Measurements from ENCODE around the gene HOXD3. TPM values are rescaled to one million over a fixed set of nuclear protein-coding genes. Genes with fewer than 3 reads are reported as not detected.

The HOXD3 gene
- total and polyA plus RNA-seq, 4 donors = not detected

- peak overlapping the region in 1 of 3 donors; percentile 8 for H3K4me3 ChIP-seq (ENCODE audit: low read depth in 1 of 3, low read length in 3 of 3)
- no peaks in the 10 kb centered on the region for H3K36me3 ChIP-seq (ENCODE audit: control insufficient read depth in 4 of 4, insufficient read depth in 3 of 4, low read depth in 1 of 4, low read length in 3 of 4)
- no peak for TF ChIP-seq CTCF (IDR thresholded peaks at IDR 0.05; ENCODE audit: low read depth, low read length, missing input control)
- no peak for TF ChIP-seq SP1 (IDR thresholded peaks at IDR 0.05)
- H3K9ac ChIP-seq (ENCODE audit: low read depth in 1 of 2, low read length in 2 of 2) = no peak overlapping the region
- H3K9me3 ChIP-seq (ENCODE audit: control insufficient read depth in 4 of 4, low read length in 3 of 4) = peaks cover 0 to 4% (median 0%) of the 10 kb centered on the region in 4 donors
- H3K27me3 ChIP-seq (ENCODE audit: control insufficient read depth in 4 of 4, insufficient read depth in 4 of 4, low read length in 3 of 4) = peaks cover 11 to 45% (median 29%) of the 10 kb centered on the region in 4 donors
- no peak for DNase-seq (ENCODE audit: low spot score)
- H3K27ac ChIP-seq (ENCODE audit: low read depth in 1 of 2, low read length in 2 of 2) = no peak overlapping the region
- 8% methylated on average over 39 of the region's 39 CpGs for WGBS
- peaks cover 6 to 21% (median 10%) of the 10 kb centered on the region in 4 donors for H3K4me1 ChIP-seq (ENCODE audit: control insufficient read depth in 4 of 4, insufficient read depth in 4 of 4, low read length in 3 of 4)
Observed at GRCh38 chr2:176158855-176159662, 2.0 kb downstream of the HOXD3 start.

GRCh38 chr2:176159663-176160250, 2.6 kb downstream of the HOXD3 start:
- Histone ChIP-seq H3K36me3 (ENCODE audit: control insufficient read depth in 4 of 4, insufficient read depth in 3 of 4, low read depth in 1 of 4, low read length in 3 of 4) (no peaks in the 10 kb centered on the region), H3K27me3 (ENCODE audit: control insufficient read depth in 4 of 4, insufficient read depth in 4 of 4, low read length in 3 of 4) (peaks cover 8 to 42% (median 30%) of the 10 kb centered on the region in 4 donors), H3K4me1 (ENCODE audit: control insufficient read depth in 4 of 4, insufficient read depth in 4 of 4, low read length in 3 of 4) (peaks cover 3 to 23% (median 9%) of the 10 kb centered on the region in 4 donors), H3K9ac (ENCODE audit: low read depth in 1 of 2, low read length in 2 of 2) (no peak overlapping the region), H3K4me3 (ENCODE audit: low read depth in 1 of 3, low read length in 3 of 3) (no peak overlapping the region), H3K27ac (ENCODE audit: low read depth in 1 of 2, low read length in 2 of 2) (no peak overlapping the region), H3K9me3 (ENCODE audit: control insufficient read depth in 4 of 4, low read length in 3 of 4) (peaks cover 0 to 9% (median 0%) of the 10 kb centered on the region in 4 donors)
- TF ChIP-seq NR2F2 (IDR thresholded peaks at IDR 0.05) (no peak), HNF4A (conservative IDR thresholded peaks at IDR 0.05) (no peak), REST (IDR thresholded peaks at IDR 0.05) (no peak), FOXA1 (IDR thresholded peaks at IDR 0.05) (no peak)
- no peak for DNase-seq (ENCODE audit: low spot score)
- 11% methylated on average over 44 of the region's 44 CpGs for WGBS

- H3K27me3 ChIP-seq (ENCODE audit: control insufficient read depth in 4 of 4, insufficient read depth in 4 of 4, low read length in 3 of 4) = peaks cover 10 to 44% (median 29%) of the 10 kb centered on the region in 4 donors
- peaks cover 0 to 27% (median 8%) of the 10 kb centered on the region in 4 donors for H3K4me1 ChIP-seq (ENCODE audit: control insufficient read depth in 4 of 4, insufficient read depth in 4 of 4, low read length in 3 of 4)
- H3K4me3 ChIP-seq (ENCODE audit: low read depth in 1 of 3, low read length in 3 of 3) = no peak overlapping the region
- H3K27ac ChIP-seq (ENCODE audit: low read depth in 1 of 2, low read length in 2 of 2) = no peak overlapping the region
- no peaks in the 10 kb centered on the region for H3K36me3 ChIP-seq (ENCODE audit: control insufficient read depth in 4 of 4, insufficient read depth in 3 of 4, low read depth in 1 of 4, low read length in 3 of 4)
- no peak overlapping the region for H3K9ac ChIP-seq (ENCODE audit: low read depth in 1 of 2, low read length in 2 of 2)
- peaks cover 0 to 12% (median 0%) of the 10 kb centered on the region in 4 donors for H3K9me3 ChIP-seq (ENCODE audit: control insufficient read depth in 4 of 4, low read length in 3 of 4)
- WGBS = 16% methylated on average over 50 of the region's 50 CpGs
- no peak for DNase-seq (ENCODE audit: low spot score)
- TF ChIP-seq ATF3 (IDR thresholded peaks at IDR 0.05) = no peak
- no peak for TF ChIP-seq FOXA2 (IDR thresholded peaks at IDR 0.05)
- no peak for TF ChIP-seq EGR1 (IDR thresholded peaks at IDR 0.05; ENCODE audit: low read depth in 2 of 2)
- no peak for TF ChIP-seq TAF1 (conservative IDR thresholded peaks at IDR 0.05)
- TF ChIP-seq YY1 (IDR thresholded peaks at IDR 0.05) = no peak
- no peak for TF ChIP-seq HNF4A (conservative IDR thresholded peaks at IDR 0.05)
- TF ChIP-seq CTCF (IDR thresholded peaks at IDR 0.05; ENCODE audit: low read depth, low read length, missing input control) = no peak
- no peak for TF ChIP-seq FOXA1 (IDR thresholded peaks at IDR 0.05)
- TF ChIP-seq NR2F2 (IDR thresholded peaks at IDR 0.05) = no peak
- no peak for TF ChIP-seq ZBTB33 (IDR thresholded peaks at IDR 0.05)
- no peak for TF ChIP-seq HNF4G (IDR thresholded peaks at IDR 0.05)
- no peak for TF ChIP-seq JUND (IDR thresholded peaks at IDR 0.05)
Observed at GRCh38 chr2:176160251-176160985, 3.3 kb downstream of the HOXD3 start.

All from liver (tissue), 9 donors.